A549 (cell line): ENCODE data around the gene SPHK1. TPM values are rescaled to one million over a fixed set of nuclear protein-coding genes. Genes with fewer than 3 reads are reported as not detected.

ENCODE experiments used
- ATAC-seq, 2 experiments: fragments of 200-7000 bp in 1 of 2; fragments of >200 bp in 1 of 2; cut with Nextera tagmentation in 1 of 2; cut with Tn5 transposase in 1 of 2; 3 replicates each; pipeline versions ENCODE4 v1.8.0 to v1.9.1; 2018 to 2020; ENCODE audit warnings: mild to moderate bottlenecking in 1 of 2, moderate library complexity in 1 of 2
- CTCF ChIA-PET: fragments of 300-600 bp; sonication (Branson Sonifier 250); formaldehyde crosslinking; extraction: SDS; loops from one replicate; lab custom pipeline; 2021; ENCODE audit warnings: antibody characterized with exemption, inconsistent platforms; lab: Yijun Ruan, JAX
- POLR2A ChIA-PET: fragments of 350-600 bp; formaldehyde crosslinking; extraction: SDS; loops from one replicate; lab custom pipeline; 2021; ENCODE audit warnings: antibody characterized with exemption, inconsistent platforms; lab: Yijun Ruan, JAX
- DNase-seq, 2 experiments: peaks; one replicate each; pipeline versions ENCODE4 v3.0.0 to v3.0.0-alpha.2; 2011 to 2016; ENCODE audit warnings: low read depth in 1 of 2, low spot score in 1 of 2
- FAIRE-seq: peaks from 2 replicates; lab custom pipeline; 2011; peaks lifted over from hg19 to GRCh38; lab: Jason Lieb, UNC
- H3K27ac ChIP-seq, 2 experiments: fragments of >200 bp; sonication (Bioruptor Twin); formaldehyde crosslinking; 3 replicates each; pipeline ENCODE4 v1.5.1; 2016 to 2017
- H3K4me1 ChIP-seq: fragments of >200 bp; sonication (Bioruptor Twin); formaldehyde crosslinking; 3 replicates; pipeline ENCODE4 v1.6.1; 2016
- H3K4me2 ChIP-seq: fragments of >200 bp; sonication (Bioruptor Twin); formaldehyde crosslinking; 3 replicates; pipeline ENCODE4 v1.6.1; 2016
- H3K4me3 ChIP-seq: fragments of >200 bp; sonication (Bioruptor Twin); formaldehyde crosslinking; 3 replicates; pipeline ENCODE4 v1.5.1; 2016
- H3K9me3 ChIP-seq: fragments of >200 bp; sonication (Bioruptor Twin); formaldehyde crosslinking; 3 replicates; pipeline ENCODE4 v1.6.1; 2016
- BHLHE40 ChIP-seq: IDR thresholded peaks from 2 replicates; pipeline ENCODE4 v1.6.1; 2012; ENCODE audit warnings: low read depth, low read length, inconsistent platforms
- CBX2 ChIP-seq: fragments of 200-600 bp; sonication (generic); IDR thresholded peaks from 2 replicates; pipeline ENCODE4 v1.6.1; 2016; ENCODE audit warnings: low read depth, mild to moderate bottlenecking, borderline replicate concordance
- CTCF ChIP-seq: fragments of >200 bp; sonication (Bioruptor Twin); formaldehyde crosslinking; IDR thresholded peaks from 3 replicates; pipeline ENCODE4 v1.5.1; 2016
- EHMT2 ChIP-seq: fragments of 200-600 bp; sonication (generic); IDR thresholded peaks from 2 replicates; pipeline ENCODE4 v1.6.1; 2016; ENCODE audit warnings: antibody characterized with exemption, low read depth, mild to moderate bottlenecking, moderate library complexity
- FOSL2 ChIP-seq, 2 experiments: fragments of 450-650 bp in 1 of 2; fragments of >200 bp in 1 of 2; sonication (Bioruptor Twin) in 1 of 2; formaldehyde crosslinking; IDR thresholded peaks; 2 replicates each; pipeline versions ENCODE4 v1.5.0 to v1.6.1; 2016 to 2020; ENCODE audit warnings: mild to moderate bottlenecking in 1 of 2, moderate library complexity in 1 of 2
- FOXS1 ChIP-seq: fragments of 250-450 bp; sonication (Bioruptor Pico); IDR thresholded peaks from 2 replicates; pipeline ENCODE4 v1.5.0; 2020; ENCODE audit warnings: mild to moderate bottlenecking, moderate library complexity
- HES2 ChIP-seq: fragments of >200 bp; sonication (Bioruptor Twin); formaldehyde crosslinking; IDR thresholded peaks from 2 replicates; pipeline ENCODE4 v1.6.1; 2016
- HEYL ChIP-seq: fragments of 250-450 bp; sonication (Bioruptor Pico); IDR thresholded peaks from 2 replicates; pipeline ENCODE4 v1.8.0; 2021; ENCODE audit warnings: mild to moderate bottlenecking, moderate library complexity
- JUNB ChIP-seq: fragments of >200 bp; sonication (Bioruptor Twin); formaldehyde crosslinking; IDR thresholded peaks from 2 replicates; pipeline ENCODE4 v1.6.1; 2016
- RCOR1 ChIP-seq: fragments of 150-350 bp; IDR thresholded peaks from 2 replicates; pipeline ENCODE4 v1.6.1; 2014; ENCODE audit warnings: antibody characterized with exemption, low read length, low read depth
- RNF2 ChIP-seq: fragments of 200-600 bp; sonication (generic); IDR thresholded peaks from 2 replicates; pipeline ENCODE4 v1.6.1; 2016; ENCODE audit warnings: low read depth, mild to moderate bottlenecking, antibody characterized with exemption, moderate library complexity, borderline replicate concordance
- SREBF2 ChIP-seq: fragments of 450-650 bp; IDR thresholded peaks from 2 replicates; pipeline ENCODE4 v1.6.1; 2014; ENCODE audit warnings: mild to moderate bottlenecking, moderate library complexity
- TP53 ChIP-seq: fragments of 250-450 bp; sonication (Bioruptor Pico); IDR thresholded peaks from 2 replicates; pipeline ENCODE4 v1.5.0; 2021; ENCODE audit warnings: mild to moderate bottlenecking, moderate library complexity
- WGBS: methylation state at CpG from one replicate; pipeline ENCODE4 v1.1.6; 2017; ENCODE audit errors: missing lambda C conversion rate; 5-methylcytosine and 5-hydroxymethylcytosine counted together
- polyA plus RNA-seq, 4 experiments: library from polyadenylated mRNA; depleted of rRNA in 3 of 4; stranded (reverse); fragments of >200 nt; fragmentation: RNase III in 1 of 4; extraction: RNeasy Plus Mini Kit Qiagen cat#74134 plus additional on column Dnase treatment in 1 of 4; gene quantifications; 2 replicates in 3 of 4; 3 replicates in 1 of 4; pipeline ENCODE4 v1.2.3, GENCODE V29; 2011 to 2017
- TF ChIP-seq, protein P1 (sequence below): fragments of 200-600 bp; sonication (generic); IDR thresholded peaks from 2 replicates; pipeline ENCODE4 v1.6.1; 2016; ENCODE audit warnings: antibody characterized with exemption, mild to moderate bottlenecking, moderate library complexity
- TF ChIP-seq, protein P2 (sequence below): fragments of >200 bp; sonication (Bioruptor Twin); formaldehyde crosslinking; IDR thresholded peaks from 3 replicates; pipeline ENCODE4 v1.6.1; 2016
- TF ChIP-seq, protein P3 (sequence below): fragments of 250-450 bp; sonication (Bioruptor Pico); IDR thresholded peaks from 2 replicates; pipeline ENCODE4 v1.5.0; 2020; ENCODE audit warnings: low read depth, mild to moderate bottlenecking, moderate library complexity
- TF ChIP-seq, protein P4 (sequence below): IDR thresholded peaks from 2 replicates; pipeline ENCODE4 v1.6.1; 2012

SPHK1 gene
- polyA plus RNA-seq, 2 of the 4 experiments (the other 2 are of a cell fraction), result 4.6 to 14.9 TPM

DNA sequence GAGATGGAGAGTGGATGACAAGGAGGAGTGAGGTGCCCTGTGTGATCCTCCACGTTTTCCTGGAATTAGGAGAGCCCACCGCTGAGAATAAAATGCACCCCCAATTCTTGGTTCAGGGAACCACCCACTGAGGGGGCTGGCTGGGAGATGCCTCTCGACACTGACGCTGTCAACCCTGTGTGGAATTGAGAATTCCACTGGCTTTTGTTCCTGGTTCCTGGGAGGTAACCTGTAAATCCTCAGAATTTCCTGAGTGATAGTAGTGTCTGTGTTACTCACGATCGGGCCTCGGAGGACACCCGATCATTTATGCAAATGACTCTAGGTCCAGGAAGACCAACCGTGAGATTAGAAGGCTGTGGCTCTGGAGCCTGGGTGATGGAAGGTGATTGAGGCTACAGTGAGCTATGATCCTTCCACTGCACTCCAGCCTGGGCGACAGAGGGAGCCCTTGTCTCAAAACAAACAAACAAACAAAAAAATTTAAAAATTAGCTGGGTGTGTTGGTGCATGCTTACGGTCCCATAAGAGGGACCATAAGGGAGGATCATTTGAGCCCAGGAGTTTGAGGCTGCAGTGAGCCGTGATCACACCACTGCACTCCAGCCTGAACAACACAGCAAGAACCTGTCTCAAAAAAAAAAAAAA lies 19.0 kb upstream of the SPHK1 start (continued):
- no peak for TF ChIP-seq BHLHE40
- TF ChIP-seq HEYL (CRISPR knock-in tag), result no peak
- TF ChIP-seq JUNB, result no peak

- Histone ChIP-seq H3K27ac (no peak overlapping the region), H3K9me3 (no peaks in the 10 kb centered on the region), H3K4me1 (peaks cover 6% of the 10 kb centered on the region; the same call in 1 of the 3 replicates), H3K4me3 (no peak overlapping the region), H3K4me2 (no peak overlapping the region)
- TF ChIP-seq, protein P1, sequence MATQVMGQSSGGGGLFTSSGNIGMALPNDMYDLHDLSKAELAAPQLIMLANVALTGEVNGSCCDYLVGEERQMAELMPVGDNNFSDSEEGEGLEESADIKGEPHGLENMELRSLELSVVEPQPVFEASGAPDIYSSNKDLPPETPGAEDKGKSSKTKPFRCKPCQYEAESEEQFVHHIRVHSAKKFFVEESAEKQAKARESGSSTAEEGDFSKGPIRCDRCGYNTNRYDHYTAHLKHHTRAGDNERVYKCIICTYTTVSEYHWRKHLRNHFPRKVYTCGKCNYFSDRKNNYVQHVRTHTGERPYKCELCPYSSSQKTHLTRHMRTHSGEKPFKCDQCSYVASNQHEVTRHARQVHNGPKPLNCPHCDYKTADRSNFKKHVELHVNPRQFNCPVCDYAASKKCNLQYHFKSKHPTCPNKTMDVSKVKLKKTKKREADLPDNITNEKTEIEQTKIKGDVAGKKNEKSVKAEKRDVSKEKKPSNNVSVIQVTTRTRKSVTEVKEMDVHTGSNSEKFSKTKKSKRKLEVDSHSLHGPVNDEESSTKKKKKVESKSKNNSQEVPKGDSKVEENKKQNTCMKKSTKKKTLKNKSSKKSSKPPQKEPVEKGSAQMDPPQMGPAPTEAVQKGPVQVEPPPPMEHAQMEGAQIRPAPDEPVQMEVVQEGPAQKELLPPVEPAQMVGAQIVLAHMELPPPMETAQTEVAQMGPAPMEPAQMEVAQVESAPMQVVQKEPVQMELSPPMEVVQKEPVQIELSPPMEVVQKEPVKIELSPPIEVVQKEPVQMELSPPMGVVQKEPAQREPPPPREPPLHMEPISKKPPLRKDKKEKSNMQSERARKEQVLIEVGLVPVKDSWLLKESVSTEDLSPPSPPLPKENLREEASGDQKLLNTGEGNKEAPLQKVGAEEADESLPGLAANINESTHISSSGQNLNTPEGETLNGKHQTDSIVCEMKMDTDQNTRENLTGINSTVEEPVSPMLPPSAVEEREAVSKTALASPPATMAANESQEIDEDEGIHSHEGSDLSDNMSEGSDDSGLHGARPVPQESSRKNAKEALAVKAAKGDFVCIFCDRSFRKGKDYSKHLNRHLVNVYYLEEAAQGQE, result no peak
- TF ChIP-seq FOSL2 (IDR thresholded peaks at IDR 0.05) (no peak), FOSL2 (CRISPR knock-in tag; IDR thresholded peaks at IDR 0.05) (no peak), EHMT2 (no peak), CBX2 (no peak), FOXS1 (CRISPR knock-in tag) (no peak), RNF2 (no peak), TP53 (CRISPR knock-in tag) (no peak), JUNB (no peak), HES2 (no peak), CTCF (no peak), RCOR1 (no peak), SREBF2 (no peak), BHLHE40 (no peak)
- TF ChIP-seq, protein P2, sequence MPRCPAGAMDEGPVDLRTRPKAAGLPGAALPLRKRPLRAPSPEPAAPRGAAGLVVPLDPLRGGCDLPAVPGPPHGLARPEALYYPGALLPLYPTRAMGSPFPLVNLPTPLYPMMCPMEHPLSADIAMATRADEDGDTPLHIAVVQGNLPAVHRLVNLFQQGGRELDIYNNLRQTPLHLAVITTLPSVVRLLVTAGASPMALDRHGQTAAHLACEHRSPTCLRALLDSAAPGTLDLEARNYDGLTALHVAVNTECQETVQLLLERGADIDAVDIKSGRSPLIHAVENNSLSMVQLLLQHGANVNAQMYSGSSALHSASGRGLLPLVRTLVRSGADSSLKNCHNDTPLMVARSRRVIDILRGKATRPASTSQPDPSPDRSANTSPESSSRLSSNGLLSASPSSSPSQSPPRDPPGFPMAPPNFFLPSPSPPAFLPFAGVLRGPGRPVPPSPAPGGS, result no peak
- TF ChIP-seq, protein P3, sequence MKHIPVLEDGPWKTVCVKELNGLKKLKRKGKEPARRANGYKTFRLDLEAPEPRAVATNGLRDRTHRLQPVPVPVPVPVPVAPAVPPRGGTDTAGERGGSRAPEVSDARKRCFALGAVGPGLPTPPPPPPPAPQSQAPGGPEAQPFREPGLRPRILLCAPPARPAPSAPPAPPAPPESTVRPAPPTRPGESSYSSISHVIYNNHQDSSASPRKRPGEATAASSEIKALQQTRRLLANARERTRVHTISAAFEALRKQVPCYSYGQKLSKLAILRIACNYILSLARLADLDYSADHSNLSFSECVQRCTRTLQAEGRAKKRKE (CRISPR knock-in tag), result no peak
- TF ChIP-seq, protein P4, sequence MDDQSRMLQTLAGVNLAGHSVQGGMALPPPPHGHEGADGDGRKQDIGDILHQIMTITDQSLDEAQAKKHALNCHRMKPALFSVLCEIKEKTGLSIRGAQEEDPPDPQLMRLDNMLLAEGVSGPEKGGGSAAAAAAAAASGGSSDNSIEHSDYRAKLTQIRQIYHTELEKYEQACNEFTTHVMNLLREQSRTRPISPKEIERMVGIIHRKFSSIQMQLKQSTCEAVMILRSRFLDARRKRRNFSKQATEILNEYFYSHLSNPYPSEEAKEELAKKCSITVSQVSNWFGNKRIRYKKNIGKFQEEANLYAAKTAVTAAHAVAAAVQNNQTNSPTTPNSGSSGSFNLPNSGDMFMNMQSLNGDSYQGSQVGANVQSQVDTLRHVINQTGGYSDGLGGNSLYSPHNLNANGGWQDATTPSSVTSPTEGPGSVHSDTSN, result no peak
- POLR2A ChIA-PET, result interaction anchor here (1.0 to 1.4 kb wide), 2 partner anchors 12 to 19 kb away, joined by 3 to 4 read pairs; partner anchors contain the start of gene PRPSAP1
- ATAC-seq, result no peak
- FAIRE-seq, result no peak
- CTCF ChIA-PET, result interaction anchor here (0.6 to 29.4 kb wide), 11 partner anchors 8 to 239 kb away, joined by 3 to 899 read pairs (median 5); partner anchors contain the start of genes PRPSAP1 and SPHK1
- no peak for DNase-seq
- WGBS, result 92% methylated on average over 3 of the region's 3 CpGs
These were observed 18.2 kb upstream of the SPHK1 start for GRCh38 chr17:76366247-76366646.
